Stimulated activated CD4-positive, alpha-beta T cell treated with anti-CD3 and anti-CD28 coated beads, Interleukin-4, amount 100 ng/mL, for 24 hours (primary cell): Measurements from ENCODE around the gene RHO.
"Not testable (repeated sequence)": the region's sequence is repeated elsewhere in the genome, so short reads cannot be mapped to it uniquely, and the experiment has no call there.

Source experiments
- DNase-seq: peaks from one replicate; pipeline ENCODE4 v3.0.0-alpha.2; 2020

Gene RHO

DNA sequence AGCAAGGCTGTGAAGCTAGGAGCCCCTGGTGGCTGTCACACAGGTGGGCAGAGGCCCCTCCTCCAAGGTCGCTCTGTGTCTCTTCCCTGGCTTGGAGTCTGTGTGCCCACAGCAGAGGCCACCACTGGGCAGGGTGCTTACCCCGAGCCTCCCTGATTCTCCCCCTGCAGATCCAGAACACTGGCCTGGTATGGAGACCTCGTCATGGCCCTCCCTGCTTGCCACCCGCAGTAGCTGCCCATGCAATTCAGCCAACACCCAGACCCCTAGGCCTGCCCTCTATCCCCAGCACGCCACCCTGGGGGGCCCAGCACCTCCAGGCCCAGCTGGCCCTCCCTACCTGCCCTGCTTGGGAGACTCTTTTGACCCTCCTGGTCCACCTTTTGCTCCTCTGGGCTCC, 5.5 kb upstream of the RHO start:
- no peak for DNase-seq

DNA sequence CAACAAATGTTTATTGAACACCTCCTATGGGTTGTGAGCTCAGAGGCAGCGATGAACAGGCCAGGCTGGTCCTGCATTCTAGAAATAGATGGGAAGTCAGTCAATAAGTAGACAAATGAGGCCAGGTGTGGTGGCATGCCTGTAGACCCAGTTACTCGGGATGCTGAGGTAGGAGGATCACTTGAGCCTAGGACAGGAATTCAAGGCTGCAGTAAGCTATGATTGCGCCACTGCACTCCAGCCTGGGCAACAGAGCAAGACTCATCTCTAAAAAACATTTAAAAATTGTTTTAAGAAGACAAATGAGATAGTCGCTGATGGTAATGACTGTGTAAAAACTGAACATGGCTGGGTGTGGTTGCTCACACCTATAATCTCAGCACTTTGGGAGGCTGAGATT, 4.4 kb upstream of the RHO start:
- no peak for DNase-seq

DNA sequence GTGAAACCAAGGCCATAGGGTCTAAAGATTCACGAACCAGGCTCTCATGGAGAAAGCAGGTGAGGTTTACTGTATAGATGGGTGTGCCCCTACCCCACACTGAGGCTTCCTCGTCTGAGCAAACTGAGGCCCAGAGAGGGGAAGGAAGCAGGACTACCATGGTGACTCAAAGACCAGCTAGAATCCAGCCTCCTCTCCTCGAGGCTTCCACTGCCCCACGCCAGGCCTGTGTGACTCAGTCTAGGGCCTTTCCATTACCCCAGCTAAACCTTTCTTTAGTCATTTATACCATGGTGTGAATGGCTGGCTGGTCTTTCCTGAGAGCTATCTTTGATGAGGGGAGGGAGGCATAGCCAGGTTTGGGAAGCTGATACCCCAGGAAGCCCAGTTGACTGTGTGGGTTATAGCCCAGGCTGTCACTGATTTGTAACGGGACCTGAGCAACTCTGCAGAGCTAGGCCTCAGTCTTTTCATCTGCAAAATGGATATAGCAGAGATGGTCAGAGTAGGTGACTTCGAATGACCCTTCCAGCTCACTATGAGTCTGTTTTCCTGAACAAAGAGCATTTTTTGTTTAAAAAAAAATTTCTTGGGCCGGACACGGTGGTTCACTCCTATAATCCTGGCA, 3.0 kb upstream of the RHO start:
- DNase-seq: no peak

DNA sequence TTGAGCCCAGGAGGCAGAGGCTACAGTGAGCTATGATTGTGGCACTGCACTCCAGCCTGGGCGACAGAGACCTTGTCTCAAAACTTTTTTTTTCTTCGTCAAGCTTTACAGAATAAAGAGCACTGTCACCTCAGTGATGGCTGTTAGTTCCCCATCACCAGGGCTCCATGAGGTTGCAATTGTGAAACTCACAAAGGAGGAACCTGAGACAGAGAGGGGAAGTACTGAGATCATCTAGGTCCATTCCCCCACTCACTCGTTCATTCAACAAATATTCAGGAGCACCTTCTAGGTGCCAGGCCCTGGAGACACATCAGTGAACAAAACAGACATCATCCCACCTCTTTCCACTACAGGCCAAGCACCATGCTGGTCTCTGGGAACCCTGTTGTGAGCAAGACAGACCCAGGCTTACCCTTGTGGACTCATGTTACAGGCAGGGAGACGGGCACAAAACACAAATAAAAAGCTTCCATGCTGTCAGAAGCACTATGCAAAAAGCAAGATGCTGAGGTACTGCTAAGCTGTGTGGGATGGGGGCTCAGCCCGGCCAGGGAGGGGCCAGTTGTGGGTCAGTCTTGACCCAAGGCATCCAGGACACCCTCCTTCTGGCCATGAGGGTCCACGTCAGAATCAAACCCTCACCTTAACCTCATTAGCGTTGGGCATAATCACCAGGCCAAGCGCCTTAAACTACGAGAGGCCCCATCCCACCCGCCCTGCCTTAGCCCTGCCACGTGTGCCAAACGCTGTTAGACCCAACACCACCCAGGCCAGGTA, 2.1 kb upstream of the RHO start:
- no peak for DNase-seq

DNA sequence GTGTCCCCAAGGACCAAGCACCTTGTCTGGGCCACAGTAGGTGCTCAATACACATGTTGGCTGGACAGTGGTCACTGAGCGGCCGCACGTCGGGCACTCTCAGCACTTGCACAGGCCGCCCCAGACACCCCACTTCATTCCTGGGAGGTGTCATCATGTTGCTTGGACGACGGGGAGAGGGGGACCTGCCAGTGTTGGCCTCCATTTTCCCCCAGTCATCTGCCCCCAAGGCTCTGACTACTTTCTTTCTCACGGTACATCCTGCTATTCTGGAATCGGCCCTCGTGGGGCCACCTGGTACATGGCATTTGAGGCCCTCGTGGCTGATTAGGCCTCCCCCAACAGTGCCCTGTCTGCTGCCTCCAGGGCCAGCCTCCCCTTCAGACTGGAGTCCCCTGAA, 1.2 kb upstream of the RHO start:
- DNase-seq: no peak

DNA sequence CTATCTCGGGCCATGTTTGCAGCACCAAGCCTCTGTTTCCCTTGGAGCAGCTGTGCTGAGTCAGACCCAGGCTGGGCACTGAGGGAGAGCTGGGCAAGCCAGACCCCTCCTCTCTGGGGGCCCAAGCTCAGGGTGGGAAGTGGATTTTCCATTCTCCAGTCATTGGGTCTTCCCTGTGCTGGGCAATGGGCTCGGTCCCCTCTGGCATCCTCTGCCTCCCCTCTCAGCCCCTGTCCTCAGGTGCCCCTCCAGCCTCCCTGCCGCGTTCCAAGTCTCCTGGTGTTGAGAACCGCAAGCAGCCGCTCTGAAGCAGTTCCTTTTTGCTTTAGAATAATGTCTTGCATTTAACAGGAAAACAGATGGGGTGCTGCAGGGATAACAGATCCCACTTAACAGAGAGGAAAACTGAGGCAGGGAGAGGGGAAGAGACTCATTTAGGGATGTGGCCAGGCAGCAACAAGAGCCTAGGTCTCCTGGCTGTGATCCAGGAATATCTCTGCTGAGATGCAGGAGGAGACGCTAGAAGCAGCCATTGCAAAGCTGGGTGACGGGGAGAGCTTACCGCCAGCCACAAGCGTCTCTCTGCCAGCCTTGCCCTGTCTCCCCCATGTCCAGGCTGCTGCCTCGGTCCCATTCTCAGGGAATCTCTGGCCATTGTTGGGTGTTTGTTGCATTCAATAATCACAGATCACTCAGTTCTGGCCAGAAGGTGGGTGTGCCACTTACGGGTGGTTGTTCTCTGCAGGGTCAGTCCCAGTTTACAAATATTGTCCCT, 1.2 kb downstream of the RHO start:
- no peak for DNase-seq

DNA sequence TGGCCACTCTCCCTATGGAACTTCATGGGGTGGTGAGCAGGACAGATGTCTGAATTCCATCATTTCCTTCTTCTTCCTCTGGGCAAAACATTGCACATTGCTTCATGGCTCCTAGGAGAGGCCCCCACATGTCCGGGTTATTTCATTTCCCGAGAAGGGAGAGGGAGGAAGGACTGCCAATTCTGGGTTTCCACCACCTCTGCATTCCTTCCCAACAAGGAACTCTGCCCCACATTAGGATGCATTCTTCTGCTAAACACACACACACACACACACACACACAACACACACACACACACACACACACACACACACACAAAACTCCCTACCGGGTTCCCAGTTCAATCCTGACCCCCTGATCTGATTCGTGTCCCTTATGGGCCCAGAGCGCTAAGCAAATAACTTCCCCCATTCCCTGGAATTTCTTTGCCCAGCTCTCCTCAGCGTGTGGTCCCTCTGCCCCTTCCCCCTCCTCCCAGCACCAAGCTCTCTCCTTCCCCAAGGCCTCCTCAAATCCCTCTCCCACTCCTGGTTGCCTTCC, 1.9 kb downstream of the RHO start:
- DNase-seq: no peak

DNA sequence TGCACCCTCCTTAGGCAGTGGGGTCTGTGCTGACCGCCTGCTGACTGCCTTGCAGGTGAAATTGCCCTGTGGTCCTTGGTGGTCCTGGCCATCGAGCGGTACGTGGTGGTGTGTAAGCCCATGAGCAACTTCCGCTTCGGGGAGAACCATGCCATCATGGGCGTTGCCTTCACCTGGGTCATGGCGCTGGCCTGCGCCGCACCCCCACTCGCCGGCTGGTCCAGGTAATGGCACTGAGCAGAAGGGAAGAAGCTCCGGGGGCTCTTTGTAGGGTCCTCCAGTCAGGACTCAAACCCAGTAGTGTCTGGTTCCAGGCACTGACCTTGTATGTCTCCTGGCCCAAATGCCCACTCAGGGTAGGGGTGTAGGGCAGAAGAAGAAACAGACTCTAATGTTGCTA, 2.4 kb downstream of the RHO start:
- DNase-seq: no peak

DNA sequence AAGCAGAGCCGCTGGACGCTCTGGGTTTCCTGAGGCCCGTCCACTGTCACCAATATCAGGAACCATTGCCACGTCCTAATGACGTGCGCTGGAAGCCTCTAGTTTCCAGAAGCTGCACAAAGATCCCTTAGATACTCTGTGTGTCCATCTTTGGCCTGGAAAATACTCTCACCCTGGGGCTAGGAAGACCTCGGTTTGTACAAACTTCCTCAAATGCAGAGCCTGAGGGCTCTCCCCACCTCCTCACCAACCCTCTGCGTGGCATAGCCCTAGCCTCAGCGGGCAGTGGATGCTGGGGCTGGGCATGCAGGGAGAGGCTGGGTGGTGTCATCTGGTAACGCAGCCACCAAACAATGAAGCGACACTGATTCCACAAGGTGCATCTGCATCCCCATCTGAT, 3.3 kb downstream of the RHO start:
- no peak for DNase-seq

DNA sequence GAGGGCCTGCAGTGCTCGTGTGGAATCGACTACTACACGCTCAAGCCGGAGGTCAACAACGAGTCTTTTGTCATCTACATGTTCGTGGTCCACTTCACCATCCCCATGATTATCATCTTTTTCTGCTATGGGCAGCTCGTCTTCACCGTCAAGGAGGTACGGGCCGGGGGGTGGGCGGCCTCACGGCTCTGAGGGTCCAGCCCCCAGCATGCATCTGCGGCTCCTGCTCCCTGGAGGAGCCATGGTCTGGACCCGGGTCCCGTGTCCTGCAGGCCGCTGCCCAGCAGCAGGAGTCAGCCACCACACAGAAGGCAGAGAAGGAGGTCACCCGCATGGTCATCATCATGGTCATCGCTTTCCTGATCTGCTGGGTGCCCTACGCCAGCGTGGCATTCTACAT, 3.8 kb downstream of the RHO start:
- DNase-seq: no peak

DNA sequence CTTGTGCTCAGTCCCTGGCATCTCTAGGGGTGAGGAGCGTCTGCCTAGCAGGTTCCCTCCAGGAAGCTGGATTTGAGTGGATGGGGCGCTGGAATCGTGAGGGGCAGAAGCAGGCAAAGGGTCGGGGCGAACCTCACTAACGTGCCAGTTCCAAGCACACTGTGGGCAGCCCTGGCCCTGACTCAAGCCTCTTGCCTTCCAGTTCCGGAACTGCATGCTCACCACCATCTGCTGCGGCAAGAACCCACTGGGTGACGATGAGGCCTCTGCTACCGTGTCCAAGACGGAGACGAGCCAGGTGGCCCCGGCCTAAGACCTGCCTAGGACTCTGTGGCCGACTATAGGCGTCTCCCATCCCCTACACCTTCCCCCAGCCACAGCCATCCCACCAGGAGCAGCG, 5.0 kb downstream of the RHO start:
- DNase-seq: no peak

DNA sequence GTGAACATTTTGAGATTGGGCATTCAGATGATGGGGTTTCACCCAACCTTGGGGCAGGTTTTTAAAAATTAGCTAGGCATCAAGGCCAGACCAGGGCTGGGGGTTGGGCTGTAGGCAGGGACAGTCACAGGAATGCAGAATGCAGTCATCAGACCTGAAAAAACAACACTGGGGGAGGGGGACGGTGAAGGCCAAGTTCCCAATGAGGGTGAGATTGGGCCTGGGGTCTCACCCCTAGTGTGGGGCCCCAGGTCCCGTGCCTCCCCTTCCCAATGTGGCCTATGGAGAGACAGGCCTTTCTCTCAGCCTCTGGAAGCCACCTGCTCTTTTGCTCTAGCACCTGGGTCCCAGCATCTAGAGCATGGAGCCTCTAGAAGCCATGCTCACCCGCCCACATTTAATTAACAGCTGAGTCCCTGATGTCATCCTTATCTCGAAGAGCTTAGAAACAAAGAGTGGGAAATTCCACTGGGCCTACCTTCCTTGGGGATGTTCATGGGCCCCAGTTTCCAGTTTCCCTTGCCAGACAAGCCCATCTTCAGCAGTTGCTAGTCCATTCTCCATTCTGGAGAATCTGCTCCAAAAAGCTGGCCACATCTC, 6.1 kb downstream of the RHO start:
- no peak for DNase-seq

DNA sequence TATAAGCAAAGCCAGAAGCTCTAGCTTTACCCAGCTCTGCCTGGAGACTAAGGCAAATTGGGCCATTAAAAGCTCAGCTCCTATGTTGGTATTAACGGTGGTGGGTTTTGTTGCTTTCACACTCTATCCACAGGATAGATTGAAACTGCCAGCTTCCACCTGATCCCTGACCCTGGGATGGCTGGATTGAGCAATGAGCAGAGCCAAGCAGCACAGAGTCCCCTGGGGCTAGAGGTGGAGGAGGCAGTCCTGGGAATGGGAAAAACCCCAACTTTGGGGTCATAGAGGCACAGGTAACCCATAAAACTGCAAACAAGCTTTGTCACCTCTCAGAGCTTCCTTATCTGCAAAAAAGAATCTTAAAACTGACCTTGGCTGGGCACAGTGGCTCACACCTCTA, 6.6 kb downstream of the RHO start:
- no peak for DNase-seq

DNA sequence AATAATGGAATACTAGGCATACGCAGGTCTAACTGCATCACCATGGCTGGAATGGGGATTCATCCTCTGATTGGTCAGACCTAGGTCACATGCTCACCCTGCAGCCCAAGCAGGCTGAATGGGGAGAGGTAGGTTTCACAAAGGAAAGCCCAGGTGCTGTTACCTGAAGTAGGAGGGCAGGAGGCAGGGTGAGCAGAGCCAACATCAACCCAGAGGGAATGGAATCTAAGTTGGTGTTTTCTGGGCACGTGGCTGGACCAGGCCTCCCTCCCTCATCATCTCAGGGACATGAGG, 7.9 kb downstream of the RHO start:
- no peak for DNase-seq

DNA sequence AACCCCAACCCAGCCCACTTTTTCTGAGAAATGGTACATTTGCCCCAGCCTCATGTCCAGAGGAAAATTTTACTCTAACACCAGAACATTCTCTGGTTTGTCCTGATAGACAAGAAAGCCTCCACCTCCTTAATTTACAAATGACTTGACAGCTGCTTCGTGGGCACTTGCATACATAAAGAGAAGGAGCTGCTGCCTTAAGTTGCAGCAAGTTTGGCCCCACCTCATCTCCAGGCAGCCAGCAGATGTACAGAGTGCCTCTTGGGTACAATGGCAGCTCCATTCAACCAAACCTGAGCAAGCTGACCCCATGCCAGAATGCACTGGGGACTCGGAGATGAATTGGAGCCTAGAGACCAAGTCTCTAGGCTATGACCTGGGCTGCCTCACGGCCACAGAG, 8.4 kb downstream of the RHO start:
- no peak for DNase-seq

DNA sequence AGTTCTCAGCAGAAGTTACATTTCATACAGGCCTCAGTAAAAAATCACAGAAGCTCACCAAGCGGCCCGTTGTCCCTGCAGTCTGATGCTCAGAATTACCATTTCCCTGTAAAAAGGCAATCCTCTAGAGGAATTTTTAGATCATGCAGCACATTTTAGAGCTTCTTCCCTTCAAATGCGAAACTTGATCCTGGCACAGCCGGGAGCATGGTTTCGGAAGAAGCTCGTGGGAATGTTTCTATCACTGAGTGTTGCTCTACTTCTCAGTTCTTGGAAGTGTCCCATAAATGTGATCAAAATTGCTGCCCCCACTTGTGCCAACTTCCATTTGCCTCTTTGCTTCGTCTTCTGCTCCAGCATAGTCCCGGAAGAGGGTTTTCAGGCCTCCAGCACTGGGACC, 10.8 kb downstream of the RHO start:
- no peak for DNase-seq

DNA sequence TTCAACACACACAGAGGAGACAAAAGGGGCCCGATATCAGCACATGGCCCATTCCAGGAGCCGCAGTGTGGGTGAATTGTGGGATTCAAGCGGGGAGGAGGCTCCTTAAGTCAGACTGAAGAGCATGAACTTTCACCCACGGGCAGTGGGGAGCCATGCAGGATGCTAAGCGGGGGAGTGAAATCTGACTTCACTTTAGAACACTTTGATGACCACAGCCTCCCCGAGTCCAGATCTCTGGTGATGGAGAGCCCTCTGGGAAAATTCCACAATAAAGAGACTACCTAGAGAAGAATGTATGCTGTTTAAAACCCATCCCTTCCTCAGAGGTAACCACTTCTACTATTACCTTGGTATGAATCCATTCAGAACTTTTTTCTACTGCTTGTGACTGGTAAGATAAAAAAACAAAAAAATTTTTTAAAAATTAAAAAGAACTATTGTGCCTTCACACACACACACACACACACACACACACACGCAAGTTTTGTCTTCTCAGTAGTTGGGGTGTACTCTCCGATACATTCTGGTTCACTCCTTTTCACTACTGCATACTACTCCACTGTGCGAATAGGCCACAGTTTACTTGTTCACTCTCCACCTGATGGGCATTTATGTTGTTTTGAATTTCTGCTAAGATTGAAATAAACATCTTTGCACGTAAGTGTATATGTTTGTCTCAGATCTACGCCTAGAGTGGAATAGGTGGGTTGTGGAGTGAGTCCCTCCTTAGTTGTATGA, 12.5 kb downstream of the RHO start:
- DNase-seq: no peak

DNA sequence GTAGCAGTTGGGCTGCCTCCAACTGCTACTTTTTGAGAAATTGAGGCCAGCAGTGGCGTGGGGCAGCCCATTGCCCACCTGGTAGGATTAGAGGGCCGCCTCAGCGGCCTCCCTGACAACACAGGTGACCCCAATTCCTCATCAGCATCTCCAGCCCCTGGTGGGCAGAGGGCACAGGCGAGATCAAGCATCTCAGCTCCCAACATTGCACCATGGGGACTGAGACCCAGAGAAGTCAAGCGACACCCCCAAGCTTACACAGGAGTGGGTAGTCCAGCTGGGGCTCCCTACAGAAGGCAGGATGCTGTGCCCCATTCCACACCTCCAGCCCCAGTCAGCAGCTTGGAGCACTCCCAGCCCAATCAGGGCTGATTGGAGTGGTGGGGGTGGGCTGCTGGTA, 14.3 kb downstream of the RHO start:
- DNase-seq: no peak

DNA sequence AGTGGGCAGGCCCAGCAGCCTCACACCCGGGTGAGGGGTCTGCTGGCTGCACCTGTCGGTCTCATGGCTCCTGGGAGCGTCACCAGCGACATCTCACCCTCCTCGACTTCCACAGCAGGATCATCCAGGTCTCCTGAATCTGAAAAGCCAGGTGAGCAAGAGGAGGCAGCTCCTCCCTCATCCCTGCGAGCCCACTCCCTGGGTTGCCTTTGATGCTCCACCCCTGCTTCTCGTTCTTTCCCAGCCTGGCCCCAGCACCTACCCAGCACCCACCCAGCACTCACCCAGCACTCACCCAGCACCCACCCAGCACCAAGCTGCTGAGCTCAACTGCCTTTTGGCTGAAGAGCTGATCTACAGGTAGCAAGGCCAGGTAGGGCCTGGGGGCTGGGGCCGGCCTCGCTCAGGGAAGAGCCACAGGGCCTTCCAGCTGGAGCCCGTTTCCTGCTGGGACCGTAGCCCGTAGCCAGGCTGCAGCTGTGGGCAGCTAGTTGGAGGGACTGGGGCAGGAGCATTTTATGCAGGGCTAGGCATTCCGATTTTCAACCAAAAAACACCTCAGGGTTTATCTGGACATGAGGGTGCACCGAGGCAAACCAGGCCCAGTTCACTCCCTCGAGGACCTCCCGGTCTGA, 14.8 kb downstream of the RHO start, which contains the start of gene H1-8:
Gene H1-8 (plus strand): TSS at position 20 of the 635 bp plus-strand sequence. CDS start 44 bp downstream, at position 64.
- no peak for DNase-seq

DNA sequence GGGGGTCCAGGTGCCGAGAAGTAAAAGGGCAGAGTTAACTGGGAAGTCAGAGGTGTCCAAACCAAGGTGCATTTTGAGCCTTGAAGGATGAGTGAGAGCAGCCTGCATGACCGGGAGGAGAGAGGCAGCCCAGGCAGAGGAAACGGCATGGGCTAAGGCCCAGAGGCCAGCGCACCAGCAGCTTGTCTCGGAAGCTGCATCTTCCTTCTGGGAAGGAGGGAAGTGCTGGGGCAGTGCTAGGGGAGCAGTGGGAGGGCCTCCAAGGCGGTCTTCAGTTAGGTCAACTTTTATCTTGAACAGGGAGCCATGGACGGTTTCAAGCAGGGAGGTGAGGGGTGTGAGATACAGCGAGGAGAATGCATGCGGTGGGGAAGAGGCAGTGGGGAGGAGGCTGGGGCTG, 15.6 kb downstream of the RHO start:
- no peak for DNase-seq

DNA sequence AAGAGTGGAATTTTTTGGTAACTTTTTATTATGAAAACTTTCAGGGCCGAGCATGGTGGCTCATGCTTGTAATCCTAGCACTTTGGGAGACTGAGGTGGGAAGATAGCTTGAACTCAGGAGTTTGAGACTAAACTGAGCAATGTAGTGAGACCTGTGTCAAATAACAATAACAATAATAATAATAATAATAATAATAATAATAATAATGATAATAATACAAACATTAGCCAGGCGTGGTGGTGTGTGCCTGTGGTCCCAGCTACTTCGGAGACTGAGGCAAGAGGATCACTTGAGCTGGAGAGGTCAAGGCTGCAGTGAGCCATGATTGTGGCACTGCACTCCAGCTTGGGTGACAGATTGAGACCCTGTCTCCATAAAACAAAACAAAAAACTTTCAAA, 17.5 kb downstream of the RHO start:
- not testable (repeated sequence) for DNase-seq

DNA sequence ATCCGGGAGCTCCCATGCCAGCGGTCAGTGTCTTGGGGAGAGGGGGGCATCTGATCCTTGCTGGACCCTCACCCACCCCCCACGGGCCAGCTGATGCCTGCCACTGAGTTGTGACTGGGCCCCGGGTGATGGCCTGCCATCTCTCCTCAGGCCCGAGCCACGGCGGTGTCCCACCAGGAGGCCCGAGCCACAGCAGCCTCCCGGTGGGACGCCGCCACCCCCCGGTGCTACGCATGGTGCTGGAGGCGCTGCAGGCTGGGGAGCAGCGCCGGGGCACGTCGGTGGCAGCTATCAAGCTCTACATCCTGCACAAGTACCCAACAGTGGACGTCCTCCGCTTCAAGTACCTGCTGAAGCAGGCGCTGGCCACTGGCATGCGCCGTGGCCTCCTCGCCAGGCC, 18.8 kb downstream of the RHO start:
- no peak for DNase-seq
